H1 (cell line): ENCODE measurements around the gene FGF3. TPM values are rescaled to one million over a fixed set of nuclear protein-coding genes. Genes with fewer than 3 reads are reported as not detected.

ENCODE experiments used
- CTCF ChIA-PET: fragments of 300-600 bp; sonication (Branson Sonifier 250); formaldehyde crosslinking; loops from one replicate; lab custom pipeline; 2021; ENCODE audit not compliant: partially characterized antibody; lab: Charles Lee
- POLR2A ChIA-PET: fragments of 300-600 bp; sonication (Branson Sonifier 250); formaldehyde crosslinking; loops from one replicate; lab custom pipeline; 2021; ENCODE audit warnings: inconsistent platforms; ENCODE audit not compliant: partially characterized antibody; lab: Charles Lee
- DNase-seq, 2 experiments: peaks; one replicate each; pipeline versions ENCODE4 v3.0.0 to v3.0.0-alpha.2; 2010 to 2022; ENCODE audit warnings: low spot score in 2 of 2, low read depth in 1 of 2, mixed read lengths in 1 of 2
- FAIRE-seq: peaks from 2 replicates; lab custom pipeline; 2011; peaks lifted over from hg19 to GRCh38; lab: Jason Lieb, UNC
- H2AFZ ChIP-seq: 2 replicates; pipeline ENCODE4 v1.8.1; 2012; ENCODE audit warnings: low read length, inconsistent platforms
- H2AK5ac ChIP-seq: 2 replicates; pipeline ENCODE4 v1.6.1; 2013; ENCODE audit warnings: low read depth, low read length
- H2BK120ac ChIP-seq: replicated peaks from 2 replicates; pipeline ENCODE3; 2013; ENCODE audit warnings: low read depth, low read length, inconsistent platforms
- H2BK12ac ChIP-seq: 2 replicates; pipeline ENCODE4 v1.6.1; 2013; ENCODE audit warnings: low read depth, low read length
- H2BK15ac ChIP-seq: 2 replicates; pipeline ENCODE4 v1.6.1; 2013; ENCODE audit warnings: low read length
- H2BK20ac ChIP-seq: 2 replicates; pipeline ENCODE4 v1.6.1; 2013; ENCODE audit warnings: low read length
- H2BK5ac ChIP-seq: 2 replicates; pipeline ENCODE4 v1.6.1; 2013; ENCODE audit warnings: low read depth, low read length
- H3K14ac ChIP-seq: 2 replicates; pipeline ENCODE4 v1.6.1; 2013; ENCODE audit warnings: inconsistent platforms; ENCODE audit not compliant: insufficient read length
- H3K18ac ChIP-seq: 2 replicates; pipeline ENCODE4 v1.6.1; 2013; ENCODE audit warnings: low read length; ENCODE audit errors: extremely low read depth
- H3K23ac ChIP-seq: 2 replicates; pipeline ENCODE4 v1.6.1; 2013; ENCODE audit warnings: inconsistent platforms; ENCODE audit not compliant: insufficient read length
- H3K23me2 ChIP-seq: 2 replicates; pipeline ENCODE4 v1.6.1; 2013; ENCODE audit warnings: low read depth, low read length
- H3K27ac ChIP-seq: 2 replicates; pipeline ENCODE4 v1.6.1; 2011; ENCODE audit warnings: low read depth, low read length, inconsistent platforms
- H3K27me3 ChIP-seq, 4 experiments: replicated peaks in 1 of 4; 1 replicate in 1 of 4; 2 replicates in 3 of 4; pipeline versions ENCODE4 v1.6.1 to v1.8.1; 2011 to 2013; ENCODE audit warnings: low read length in 3 of 4, mild to moderate bottlenecking in 3 of 4, inconsistent platforms in 2 of 4, mixed read lengths in 2 of 4, moderate library complexity in 1 of 4; ENCODE audit not compliant: control insufficient read depth in 3 of 4, insufficient read depth in 3 of 4; ENCODE audit errors: extremely low read depth in 1 of 4
- H3K36me3 ChIP-seq, 4 experiments: 2 replicates each; pipeline versions ENCODE4 v1.6.1 to v1.8.1; 2011 to 2013; ENCODE audit warnings: mild to moderate bottlenecking in 4 of 4, low read length in 3 of 4, moderate library complexity in 2 of 4, control low read depth in 1 of 4, inconsistent platforms in 1 of 4; ENCODE audit not compliant: insufficient read depth in 4 of 4, control insufficient read depth in 2 of 4
- H3K4ac ChIP-seq: replicated peaks from 2 replicates; pipeline ENCODE3; 2013; ENCODE audit warnings: low read length, low read depth, mixed read lengths, inconsistent platforms; ENCODE audit not compliant: insufficient read length
- H3K4me1 ChIP-seq, 4 experiments: replicated peaks in 1 of 4; 1 replicate in 1 of 4; 2 replicates in 3 of 4; pipeline versions ENCODE4 v1.6.1 to v1.8.1; 2011 to 2013; ENCODE audit warnings: low read length in 3 of 4, inconsistent platforms in 2 of 4, mixed read lengths in 1 of 4; ENCODE audit not compliant: insufficient read depth in 4 of 4, control insufficient read depth in 3 of 4
- H3K4me2 ChIP-seq, 2 experiments: 2 replicates each; pipeline versions ENCODE4 v1.6.1 to v1.8.1; 2011 to 2013; ENCODE audit warnings: low read depth in 2 of 2, low read length in 2 of 2, control low read depth in 1 of 2, inconsistent platforms in 1 of 2, mild to moderate bottlenecking in 1 of 2; ENCODE audit not compliant: insufficient read depth in 1 of 2
- H3K4me3 ChIP-seq, 4 experiments: fragments of 200-600, 300-600 bp in 1 of 4; sonication (generic), shearing (Covaris generic), sonication (Bioruptor Twin) in 1 of 4; 2 replicates each; pipeline versions ENCODE4 v1.5.1 to v1.8.1; 2011 to 2016; ENCODE audit warnings: low read length in 4 of 4, low read depth in 3 of 4, control low read depth in 2 of 4, inconsistent platforms in 2 of 4, mild to moderate bottlenecking in 2 of 4, mixed read lengths in 1 of 4, moderate library complexity in 1 of 4; ENCODE audit not compliant: insufficient read depth in 2 of 4; ENCODE audit errors: extremely low read depth in 1 of 4
- H3K56ac ChIP-seq: replicated peaks from 2 replicates; pipeline ENCODE3; 2013; ENCODE audit warnings: low read depth, mild to moderate bottlenecking, mixed read lengths, low read length, inconsistent platforms; ENCODE audit not compliant: insufficient read length
- H3K79me1 ChIP-seq: 2 replicates; pipeline ENCODE4 v1.6.1; 2013; ENCODE audit warnings: low read depth, low read length, control low read depth
- H3K79me2 ChIP-seq, 2 experiments: 2 replicates each; pipeline versions ENCODE4 v1.6.1 to v1.8.1; 2012 to 2013; ENCODE audit warnings: low read length in 2 of 2, mild to moderate bottlenecking in 2 of 2, inconsistent platforms in 1 of 2; ENCODE audit not compliant: insufficient read depth in 2 of 2, control insufficient read depth in 1 of 2
- H3K9ac ChIP-seq, 4 experiments: replicated peaks in 1 of 4; 1 replicate in 1 of 4; 2 replicates in 3 of 4; pipeline versions ENCODE4 v1.6.1 to v1.8.1; 2011 to 2013; ENCODE audit warnings: low read depth in 3 of 4, low read length in 3 of 4, control low read depth in 2 of 4, mild to moderate bottlenecking in 2 of 4, moderate library complexity in 2 of 4, inconsistent platforms in 1 of 4; ENCODE audit errors: extremely low read depth in 1 of 4
- H3K9me3 ChIP-seq, 2 experiments: 2 replicates each; pipeline versions ENCODE4 v1.6.1 to v1.8.1; 2012 to 2013; ENCODE audit warnings: mild to moderate bottlenecking in 2 of 2, moderate library complexity in 2 of 2, control low read depth in 1 of 2, inconsistent platforms in 1 of 2, low read depth in 1 of 2, low read length in 1 of 2, mixed read lengths in 1 of 2; ENCODE audit not compliant: insufficient read depth in 2 of 2
- H4K20me1 ChIP-seq, 2 experiments: replicated peaks in 1 of 2; 2 replicates each; pipeline versions ENCODE3 to v1.8.1; 2011 to 2013; ENCODE audit warnings: inconsistent platforms in 2 of 2, low read length in 2 of 2, mild to moderate bottlenecking in 1 of 2; ENCODE audit not compliant: insufficient read depth in 2 of 2, control insufficient read depth in 1 of 2
- H4K5ac ChIP-seq: 2 replicates; pipeline ENCODE4 v1.6.1; 2013; ENCODE audit warnings: low read length, low read depth, mixed read lengths, inconsistent platforms; ENCODE audit not compliant: insufficient read length
- H4K8ac ChIP-seq: 2 replicates; pipeline ENCODE4 v1.8.0; 2013; ENCODE audit warnings: mild to moderate bottlenecking, moderate library complexity, low read length, inconsistent platforms; ENCODE audit not compliant: insufficient read depth; ENCODE audit errors: extremely low read depth
- H4K91ac ChIP-seq: replicated peaks from 2 replicates; pipeline ENCODE3; 2013; ENCODE audit warnings: low read length, mixed read lengths, inconsistent platforms; ENCODE audit not compliant: insufficient read length
- CTCF ChIP-seq, 3 experiments: IDR thresholded peaks; 1 replicate in 2 of 3; 2 replicates in 1 of 3; pipeline versions ENCODE4 v1.5.1 to v1.6.1; 2011; ENCODE audit warnings: low read length in 3 of 3, mild to moderate bottlenecking in 3 of 3, inconsistent platforms in 2 of 3, low read depth in 1 of 3, moderate library complexity in 1 of 3; ENCODE audit not compliant: insufficient read depth in 1 of 3; ENCODE audit errors: control extremely low read depth in 1 of 3
- WGBS, 2 experiments: shearing (Covaris generic) in 1 of 2; methylation state at CpG; one replicate each; pipeline versions ENCODE4 v1.1.6 to v1.1.7; 2013 to 2015; ENCODE audit warnings: low lambda C conversion rate in 2 of 2, mixed read lengths in 2 of 2, inconsistent platforms in 1 of 2, low coverage in 1 of 2, missing lambda C conversion rate in 1 of 2; ENCODE audit not compliant: insufficient replicate concordance in 2 of 2, insufficient coverage in 1 of 2, insufficient read length in 1 of 2; ENCODE audit errors: extremely low coverage in 1 of 2, missing lambda C conversion rate in 1 of 2; 5-methylcytosine and 5-hydroxymethylcytosine counted together
- polyA plus RNA-seq, 7 experiments: library from polyadenylated mRNA; depleted of rRNA in 3 of 7; stranded (reverse) in 5 of 7; unstranded in 2 of 7; fragments of >200 nt in 5 of 7; fragments of 200-250 nt in 2 of 7; gene quantifications; 1 replicate in 5 of 7; 2 replicates in 1 of 7; 4 replicates in 1 of 7; pipeline versions ENCODE4 v1.2.1 to v1.2.3, GENCODE V29; 2011 to 2013; ENCODE audit warnings: missing spikeins in 2 of 7, mixed read lengths in 2 of 7
- total RNA-seq: library from RNA; stranded (reverse); fragmentation: NEBNext Ultra II Directional; extraction: Animal tissue kit (Norgen Biotek cat#: 25700); gene quantifications from 2 replicates; pipeline ENCODE4 v1.2.1, GENCODE V29; 2021

Gene FGF3
- total and polyA plus RNA-seq, 2 of the 8 experiments (the other 6 are each of a cell fraction or from before 2014, with no cell fraction given) = not detected

GRCh38 chr11:69823641-69824265, 4.5 kb upstream of the FGF3 start:
- no peak overlapping the region for H3K4me3 ChIP-seq
- WGBS, 2 experiments = 89% methylated on average over 5 of the region's 6 CpGs; no CpG with 5 or more reads in 1 of the 2 experiments
- H2BK12ac ChIP-seq = 0 out of 2 replicates have a peak overlapping the region, but pooled peaks have one; percentile 17
- H4K5ac ChIP-seq = no peak overlapping the region
- H3K4ac ChIP-seq = no peak overlapping the region
- FAIRE-seq (no peak), DNase-seq (no peak)
- peaks cover 3% of the 10 kb centered on the region; the same call in 1 of the 2 replicates for H3K23me2 ChIP-seq
- POLR2A ChIA-PET = interaction anchor here (1.3 kb wide), 1 partner anchor 119 kb away, joined by 3 read pairs; no protein-coding TSS in a partner anchor
- no peak overlapping the region for H4K91ac ChIP-seq
- H3K27me3 ChIP-seq = peaks cover 22 to 44% (median 35%) of the 10 kb centered on the region in 4 experiments
- H3K18ac ChIP-seq = no peak overlapping the region
- H3K14ac ChIP-seq = no peak overlapping the region
- H2BK15ac ChIP-seq = 0 out of 2 replicates have a peak overlapping the region, but pooled peaks have one; percentile 75
- no peak overlapping the region for H3K9ac ChIP-seq
- CTCF ChIA-PET = interaction anchor here (1.4 to 2.1 kb wide), 5 partner anchors 10 to 107 kb away, joined by 3 to 13 read pairs (median 5); no protein-coding TSS in a partner anchor
- H3K23ac ChIP-seq = no peak overlapping the region
- TF ChIP-seq CTCF (IDR thresholded peaks at IDR 0.05; ENCODE audit: control extremely low read depth in 1 of 3, insufficient read depth in 1 of 3, low read depth in 1 of 3, low read length in 3 of 3) = no peak
- H4K20me1 ChIP-seq = no peaks in the 10 kb centered on the region
- H3K27ac ChIP-seq = no peak overlapping the region
- H4K8ac ChIP-seq = no peak overlapping the region
- H2BK120ac ChIP-seq = no peak overlapping the region
- no peak overlapping the region for H2AFZ ChIP-seq
- H3K56ac ChIP-seq = no peak overlapping the region
- no peaks in the 10 kb centered on the region for H3K9me3 ChIP-seq
- no peaks in the 10 kb centered on the region for H3K79me1 ChIP-seq
- no peak overlapping the region for H3K4me2 ChIP-seq
- H2BK20ac ChIP-seq = peak overlapping the region; percentile 61; the same call in 1 of the 2 replicates
- H2AK5ac ChIP-seq = 0 out of 2 replicates have a peak overlapping the region, but pooled peaks have one; percentile 45
- H3K36me3 ChIP-seq = no peaks in the 10 kb centered on the region; a peak in 1 of 8 replicates
- peaks cover 0 to 4% (median 1%) of the 10 kb centered on the region in 4 experiments; a peak in 6 of 7 replicates for H3K4me1 ChIP-seq
- H3K79me2 ChIP-seq = no peaks in the 10 kb centered on the region
- no peak overlapping the region for H2BK5ac ChIP-seq
